GM20000 (cell line): Measurements from ENCODE around the gene ANKRD29.

Experiments
- DNase-seq: peaks from one replicate; pipeline ENCODE4 v3.0.0; 2012; ENCODE audit warnings: low spot score
- TF ChIP-seq, protein P1 (sequence below): IDR thresholded peaks from 2 replicates; pipeline ENCODE4 v1.5.1; 2012; ENCODE audit warnings: mild to moderate bottlenecking, control low read depth; ENCODE audit errors: extremely low read depth, missing control alignments

ANKRD29 gene

DNA sequence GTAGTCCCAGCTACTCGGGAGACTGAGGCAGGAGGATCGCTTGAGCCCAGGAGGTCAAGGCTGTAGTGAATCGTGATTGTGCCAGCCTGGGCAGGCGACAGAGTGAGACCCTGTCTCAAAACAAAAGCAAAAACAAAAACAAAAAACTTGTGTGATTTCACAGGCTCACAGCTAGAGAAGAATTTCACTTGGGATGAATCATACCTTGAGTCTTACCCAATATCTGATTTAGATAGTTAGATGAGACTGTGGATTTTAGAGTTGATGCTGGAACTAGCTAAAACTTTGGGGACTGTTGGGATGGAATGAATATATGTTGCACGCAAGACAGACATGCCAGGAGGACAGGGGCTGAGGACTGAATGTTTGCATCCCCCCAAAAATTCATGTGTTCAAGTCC, 4.4 kb downstream of the ANKRD29 start:
- DNase-seq = no peak
- TF ChIP-seq, protein P1, sequence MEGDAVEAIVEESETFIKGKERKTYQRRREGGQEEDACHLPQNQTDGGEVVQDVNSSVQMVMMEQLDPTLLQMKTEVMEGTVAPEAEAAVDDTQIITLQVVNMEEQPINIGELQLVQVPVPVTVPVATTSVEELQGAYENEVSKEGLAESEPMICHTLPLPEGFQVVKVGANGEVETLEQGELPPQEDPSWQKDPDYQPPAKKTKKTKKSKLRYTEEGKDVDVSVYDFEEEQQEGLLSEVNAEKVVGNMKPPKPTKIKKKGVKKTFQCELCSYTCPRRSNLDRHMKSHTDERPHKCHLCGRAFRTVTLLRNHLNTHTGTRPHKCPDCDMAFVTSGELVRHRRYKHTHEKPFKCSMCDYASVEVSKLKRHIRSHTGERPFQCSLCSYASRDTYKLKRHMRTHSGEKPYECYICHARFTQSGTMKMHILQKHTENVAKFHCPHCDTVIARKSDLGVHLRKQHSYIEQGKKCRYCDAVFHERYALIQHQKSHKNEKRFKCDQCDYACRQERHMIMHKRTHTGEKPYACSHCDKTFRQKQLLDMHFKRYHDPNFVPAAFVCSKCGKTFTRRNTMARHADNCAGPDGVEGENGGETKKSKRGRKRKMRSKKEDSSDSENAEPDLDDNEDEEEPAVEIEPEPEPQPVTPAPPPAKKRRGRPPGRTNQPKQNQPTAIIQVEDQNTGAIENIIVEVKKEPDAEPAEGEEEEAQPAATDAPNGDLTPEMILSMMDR = no peak

DNA sequence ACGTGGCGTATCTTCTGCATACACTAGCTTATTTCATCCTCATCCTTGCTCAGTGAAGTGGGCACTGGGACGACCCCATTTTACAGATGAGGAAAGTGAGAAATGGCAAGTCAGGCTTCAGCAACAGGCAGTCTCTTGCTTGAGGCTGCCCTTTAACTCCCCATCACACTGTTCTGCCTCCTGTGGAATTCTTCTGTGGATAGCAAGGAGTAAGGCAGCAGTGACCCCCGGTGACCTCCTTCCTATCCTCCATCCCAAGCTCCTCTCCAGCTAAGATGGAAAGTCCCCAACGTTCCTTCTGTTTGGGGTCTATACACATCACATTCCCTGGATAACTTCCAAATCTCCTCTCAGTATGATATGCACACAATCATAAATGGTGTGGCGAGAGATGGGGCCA, 10.5 kb downstream of the ANKRD29 start:
- DNase-seq = no peak
- TF ChIP-seq, protein P1 = no peak

DNA sequence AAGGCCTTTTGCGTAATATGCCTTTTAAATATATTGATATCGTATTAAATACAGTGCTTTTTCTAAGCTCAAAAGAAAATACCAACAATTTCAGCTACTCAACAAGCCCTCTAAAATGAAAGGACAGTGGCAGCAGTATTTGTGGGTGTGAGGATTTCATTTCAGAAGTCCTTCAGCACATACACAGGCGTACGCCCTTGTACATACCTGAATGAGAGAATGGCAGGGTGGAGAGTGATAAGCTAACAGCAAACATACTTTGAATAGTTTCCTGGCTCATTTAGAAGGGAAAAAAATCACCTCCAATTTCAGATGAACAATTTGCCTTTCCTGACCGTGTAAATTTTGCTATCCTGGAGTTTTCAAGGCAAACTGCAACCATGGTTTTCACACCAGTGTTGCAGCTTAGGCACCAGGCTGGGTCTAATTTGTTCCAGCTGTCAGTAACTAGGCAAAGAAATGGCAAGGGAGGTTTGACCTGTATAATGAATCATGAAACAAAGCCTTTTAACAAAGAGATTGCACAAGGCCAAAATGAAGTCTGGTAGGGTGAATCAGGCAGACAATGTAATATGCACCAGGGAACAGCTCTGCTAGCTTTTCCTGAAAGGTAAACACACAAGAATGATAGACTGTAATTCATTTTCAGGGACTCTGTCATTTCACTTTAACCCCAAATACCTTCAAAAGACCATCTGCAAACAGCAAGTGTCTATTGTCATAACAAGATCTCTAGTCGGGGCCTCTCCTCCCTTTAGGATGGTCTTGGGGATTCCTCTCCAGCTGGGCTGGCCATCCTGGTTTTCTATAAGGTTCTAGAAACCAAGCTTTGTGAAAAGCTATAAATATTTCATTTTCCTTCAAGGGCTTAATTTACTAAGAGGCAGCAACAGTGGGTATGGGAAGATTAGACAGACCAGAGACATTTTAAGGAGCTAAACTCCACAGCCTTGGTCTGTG, 11.5 kb downstream of the ANKRD29 start:
- no peak for DNase-seq
- TF ChIP-seq, protein P1 = no peak

DNA sequence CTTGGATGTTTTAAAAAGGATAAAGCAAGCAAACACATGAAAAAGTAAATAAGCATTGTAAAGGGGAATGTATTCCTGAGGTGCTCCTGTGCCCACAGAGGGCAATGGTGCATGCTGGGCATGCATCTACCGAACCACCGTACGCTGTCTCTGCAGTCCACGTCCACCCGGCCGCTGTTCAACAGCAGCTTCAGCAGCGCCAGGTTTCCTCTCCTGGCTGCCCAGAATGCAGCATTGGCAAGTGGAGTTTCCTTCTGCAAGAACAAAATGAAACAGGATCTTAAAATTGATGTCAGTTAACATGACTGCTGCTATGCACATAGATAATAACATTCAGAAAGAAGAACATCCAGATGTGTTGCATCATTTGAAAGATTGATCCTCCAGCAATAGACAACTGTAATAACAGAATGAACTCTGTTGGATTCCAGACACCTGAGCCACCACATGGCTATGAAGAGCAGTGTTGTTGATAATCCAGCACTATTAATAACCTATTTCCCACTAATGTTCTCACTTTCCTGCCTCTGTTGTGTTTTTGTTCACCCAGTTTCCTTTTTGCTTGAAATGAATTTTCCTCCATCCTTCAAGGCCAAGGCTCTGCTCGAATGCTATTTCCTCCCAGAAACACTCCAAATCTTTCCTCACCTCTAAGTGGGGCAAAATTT, 13.6 kb downstream of the ANKRD29 start:
- TF ChIP-seq, protein P1 = no peak
- DNase-seq = no peak

- DNase-seq = no peak
- TF ChIP-seq, protein P1 = no peak
These were observed 14.3 kb downstream of the ANKRD29 start for GRCh38 chr18:23648456-23648855.

GRCh38 chr18:23646282-23646681, 16.4 kb downstream of the ANKRD29 start:
- DNase-seq = no peak

More at GRCh38 chr18:23646282-23646681, 16.4 kb downstream of the ANKRD29 start:
- TF ChIP-seq, protein P1 = no peak
